ENCODE measurements around the gene SLC2A4RG.

The SLC2A4RG gene, protein sequence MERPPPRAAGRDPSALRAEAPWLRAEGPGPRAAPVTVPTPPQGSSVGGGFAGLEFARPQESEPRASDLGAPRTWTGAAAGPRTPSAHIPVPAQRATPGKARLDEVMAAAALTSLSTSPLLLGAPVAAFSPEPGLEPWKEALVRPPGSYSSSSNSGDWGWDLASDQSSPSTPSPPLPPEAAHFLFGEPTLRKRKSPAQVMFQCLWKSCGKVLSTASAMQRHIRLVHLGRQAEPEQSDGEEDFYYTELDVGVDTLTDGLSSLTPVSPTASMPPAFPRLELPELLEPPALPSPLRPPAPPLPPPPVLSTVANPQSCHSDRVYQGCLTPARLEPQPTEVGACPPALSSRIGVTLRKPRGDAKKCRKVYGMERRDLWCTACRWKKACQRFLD

DNA sequence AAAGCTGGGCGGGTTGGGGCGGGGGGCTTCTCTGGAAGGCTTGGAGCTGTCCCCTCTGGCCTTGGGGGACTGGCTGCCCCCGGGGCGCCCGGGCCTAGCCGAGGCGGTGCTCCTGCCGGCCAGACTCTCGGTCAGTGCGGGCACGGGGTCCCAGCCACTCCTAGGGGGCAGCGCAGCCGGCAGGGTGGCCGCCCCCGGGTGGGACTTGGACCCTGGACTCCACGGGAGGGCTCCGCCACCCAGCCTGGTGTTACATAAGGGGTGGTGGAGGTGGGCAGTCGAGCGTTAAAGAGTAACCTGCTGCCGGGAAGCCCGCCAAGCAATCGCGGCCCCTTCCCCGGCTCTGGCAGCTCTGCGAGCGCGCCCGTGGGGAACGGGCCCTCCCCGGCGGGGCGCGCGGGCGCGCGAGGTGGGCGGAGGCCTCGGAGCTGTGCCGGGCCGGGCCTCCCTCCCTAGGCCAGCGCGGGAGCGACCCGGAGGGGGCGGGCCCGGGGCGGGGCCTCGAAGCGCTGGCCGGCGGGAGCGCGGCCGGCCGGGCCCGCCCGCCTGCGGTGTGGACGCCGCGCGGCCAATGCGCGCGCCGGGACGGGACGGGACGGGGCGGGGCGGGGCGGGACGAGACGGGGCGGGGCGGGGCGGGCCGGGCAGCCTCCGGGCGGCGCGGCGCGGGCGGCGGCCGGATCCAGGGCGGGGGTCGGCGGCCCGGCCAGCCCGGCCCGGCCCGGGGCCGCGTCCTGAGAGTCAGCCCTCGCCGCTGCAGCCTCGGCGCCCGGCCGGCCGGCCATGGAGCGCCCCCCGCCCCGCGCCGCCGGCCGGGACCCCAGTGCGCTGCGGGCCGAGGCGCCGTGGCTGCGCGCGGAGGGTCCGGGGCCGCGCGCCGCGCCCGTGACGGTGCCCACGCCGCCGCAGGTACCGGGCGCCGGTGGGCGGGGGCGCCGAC, at the start of gene SLC2A4RG:
SLC2A4RG (plus strand) TSS at position 647 of the 940 bp plus-strand sequence; CDS start at position 784, 137 bp downstream.
- Histone ChIP-seq H3K27ac (ENCODE audit: low read depth in 2 of 2, low read length in 2 of 2) (peak within 1 kb of the TSS; percentile 89 to 92), H3K36me3 (ENCODE audit: control insufficient read depth in 2 of 2, insufficient read depth in 2 of 2, low read length in 2 of 2) (peaks cover 1 to 12% of the 10 kb centered on the region in 2 donors), H3K9me3 (ENCODE audit: control insufficient read depth in 2 of 2, low read length in 2 of 2) (no peaks in the 10 kb centered on the region), H3K27me3 (ENCODE audit: control insufficient read depth in 2 of 2, insufficient read depth in 2 of 2, low read length in 2 of 2) (no peaks in the 10 kb centered on the region), H3K4me1 (ENCODE audit: control insufficient read depth in 2 of 2, insufficient read depth in 2 of 2, low read length in 2 of 2) (peaks cover 37 to 39% of the 10 kb centered on the region in 2 donors), H3K9ac (ENCODE audit: low read depth in 1 of 2, low read length in 2 of 2) (peak within 1 kb of the TSS; percentile 56 to 78), H3K4me3 (ENCODE audit: low read length in 2 of 2) (peak within 1 kb of the TSS; percentile 69 to 75)

DNA sequence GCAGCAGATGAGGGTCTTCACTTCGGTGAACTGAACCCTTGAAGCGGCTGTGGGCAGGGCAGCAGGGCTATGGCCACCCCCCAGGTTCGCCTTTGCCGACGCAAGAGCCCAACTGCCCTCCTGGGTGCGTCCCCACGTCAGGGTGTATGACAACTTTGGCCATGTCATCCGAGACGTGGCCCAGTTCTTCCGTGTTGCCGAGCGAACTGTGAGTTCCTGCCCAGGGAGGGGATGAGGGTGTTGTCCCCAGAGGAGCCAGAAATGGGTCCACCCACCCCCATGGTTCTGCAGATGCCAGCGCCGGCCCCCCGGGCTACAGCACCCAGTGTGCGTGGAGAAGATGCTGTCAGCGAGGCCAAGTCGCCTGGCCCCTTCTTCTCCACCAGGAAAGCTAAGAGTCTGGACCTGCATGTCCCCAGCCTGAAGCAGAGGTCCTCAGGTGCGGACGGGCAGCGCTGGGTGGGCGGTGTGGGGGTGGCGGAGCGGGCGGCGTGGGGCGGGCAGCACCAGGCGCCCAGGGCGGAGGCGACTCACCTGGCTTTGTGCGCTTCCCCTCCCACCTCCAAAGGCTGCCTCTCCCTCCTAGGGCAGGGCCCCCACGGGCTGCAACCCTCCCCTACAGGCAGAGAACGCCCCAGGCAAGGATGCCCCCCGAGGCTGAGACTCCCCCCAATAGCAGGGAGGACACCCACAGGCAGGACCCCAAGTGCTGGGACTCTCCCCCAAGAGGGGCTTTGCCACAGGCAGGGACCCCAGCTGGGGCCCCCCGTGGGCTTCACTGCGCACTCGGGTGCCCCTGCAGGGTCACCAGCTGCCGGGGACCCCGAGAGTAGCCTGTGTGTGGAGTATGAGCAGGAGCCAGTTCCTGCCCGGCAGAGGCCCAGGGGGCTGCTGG, 49.3 kb upstream of the SLC2A4RG start:
- H3K27me3 ChIP-seq (ENCODE audit: control insufficient read depth in 2 of 2, insufficient read depth in 2 of 2, low read length in 2 of 2), result no peaks in the 10 kb centered on the region
- H3K4me3 ChIP-seq (ENCODE audit: low read length in 2 of 2), result no peak overlapping the region
- H3K27ac ChIP-seq (ENCODE audit: low read depth in 2 of 2, low read length in 2 of 2), result no peak overlapping the region
- peak overlapping the region in 1 of 2 donors; percentile 28 for H3K9ac ChIP-seq (ENCODE audit: low read depth in 1 of 2, low read length in 2 of 2)
- H3K36me3 ChIP-seq (ENCODE audit: control insufficient read depth in 2 of 2, insufficient read depth in 2 of 2, low read length in 2 of 2), result peaks cover 0 to 3% of the 10 kb centered on the region in 2 donors
- H3K9me3 ChIP-seq (ENCODE audit: control insufficient read depth in 2 of 2, low read length in 2 of 2), result no peaks in the 10 kb centered on the region
- H3K4me1 ChIP-seq (ENCODE audit: control insufficient read depth in 2 of 2, insufficient read depth in 2 of 2, low read length in 2 of 2), result peaks cover 47 to 54% of the 10 kb centered on the region in 2 donors

DNA sequence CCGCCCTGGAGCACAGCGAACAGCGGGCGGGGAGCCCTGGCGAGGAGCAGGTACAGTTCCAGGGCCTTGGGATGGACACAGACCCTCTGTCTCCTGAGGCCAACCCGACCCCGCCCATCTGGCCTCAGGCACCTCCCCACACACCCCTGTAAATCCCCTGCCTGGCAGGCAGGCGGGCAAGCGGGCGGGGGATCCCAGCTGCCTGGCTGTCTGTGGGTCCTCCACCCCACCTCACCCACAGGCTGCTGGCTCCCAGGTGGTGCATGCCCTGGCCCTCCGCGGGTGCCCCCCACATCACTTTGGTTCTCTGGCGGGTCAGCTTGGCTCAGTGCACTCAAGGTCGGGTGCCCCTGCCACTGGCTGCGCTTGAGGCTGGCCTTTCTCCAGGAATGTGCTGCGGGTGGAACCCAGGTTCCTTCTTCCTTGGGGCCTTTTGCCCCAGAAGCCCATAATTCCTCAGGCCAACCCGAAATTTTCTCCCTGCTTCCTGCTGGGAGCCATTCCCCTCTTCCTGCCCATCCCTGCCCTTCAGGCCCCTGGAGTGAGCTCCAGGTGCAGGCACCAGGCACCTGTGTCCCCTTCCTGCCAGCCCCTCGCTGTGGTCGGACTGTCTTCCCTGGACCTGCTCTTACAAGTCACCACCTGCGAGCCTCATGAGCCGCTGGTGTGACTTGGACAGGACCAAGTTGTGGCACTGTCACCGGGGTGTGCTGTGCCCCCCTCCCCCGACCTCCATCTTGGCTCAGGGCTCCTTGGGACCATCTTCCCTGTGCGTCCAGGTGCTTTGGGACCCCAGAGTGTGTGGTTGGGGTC, 48.5 kb upstream of the SLC2A4RG start:
- Histone ChIP-seq H3K4me1 (ENCODE audit: control insufficient read depth in 2 of 2, insufficient read depth in 2 of 2, low read length in 2 of 2) (peaks cover 45 to 54% of the 10 kb centered on the region in 2 donors), H3K9ac (ENCODE audit: low read depth in 1 of 2, low read length in 2 of 2) (no peak overlapping the region), H3K9me3 (ENCODE audit: control insufficient read depth in 2 of 2, low read length in 2 of 2) (no peaks in the 10 kb centered on the region), H3K36me3 (ENCODE audit: control insufficient read depth in 2 of 2, insufficient read depth in 2 of 2, low read length in 2 of 2) (peaks cover 0 to 3% of the 10 kb centered on the region in 2 donors), H3K27ac (ENCODE audit: low read depth in 2 of 2, low read length in 2 of 2) (peak overlapping the region in 1 of 2 donors; percentile 16), H3K27me3 (ENCODE audit: control insufficient read depth in 2 of 2, insufficient read depth in 2 of 2, low read length in 2 of 2) (no peaks in the 10 kb centered on the region), H3K4me3 (ENCODE audit: low read length in 2 of 2) (no peak overlapping the region)

DNA sequence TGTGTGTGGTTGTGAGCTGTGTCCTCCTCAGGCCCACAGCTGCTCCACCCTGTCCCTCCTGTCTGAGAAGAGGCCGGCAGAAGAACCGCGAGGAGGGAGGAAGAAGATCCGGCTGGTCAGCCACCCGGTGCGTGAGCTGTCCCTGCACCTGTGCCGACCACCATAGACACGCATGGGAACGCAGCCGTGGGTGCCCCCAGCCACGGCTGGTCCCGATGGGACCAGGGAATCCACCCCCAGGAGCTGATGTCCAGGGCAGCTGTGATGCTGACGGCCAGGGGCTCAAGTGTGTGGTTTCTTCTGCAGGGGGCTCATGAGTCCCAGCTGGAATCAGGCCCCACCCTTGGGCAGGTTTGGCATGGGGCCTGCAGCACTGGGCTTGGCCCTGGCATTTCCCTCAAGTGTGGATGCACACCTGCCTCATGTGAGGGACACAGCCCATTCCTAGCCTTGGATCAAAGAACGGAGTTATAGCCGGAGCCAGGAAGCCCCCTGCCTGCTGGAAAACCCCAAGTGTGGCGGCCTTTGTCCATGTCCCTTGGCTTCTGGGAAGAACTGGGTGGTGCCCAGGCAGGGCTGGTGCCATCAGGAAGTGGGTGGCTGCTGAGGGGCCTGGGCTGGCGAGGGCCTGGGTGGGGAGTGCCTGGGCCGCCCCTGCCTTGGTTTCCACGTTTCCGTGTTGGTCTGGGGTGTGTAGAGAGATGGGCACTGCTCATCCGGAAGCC, 47.7 kb upstream of the SLC2A4RG start:
- Histone ChIP-seq H3K27ac (ENCODE audit: low read depth in 2 of 2, low read length in 2 of 2) (peak overlapping the region; percentile 16 to 30), H3K36me3 (ENCODE audit: control insufficient read depth in 2 of 2, insufficient read depth in 2 of 2, low read length in 2 of 2) (peaks cover 0 to 3% of the 10 kb centered on the region in 2 donors), H3K4me3 (ENCODE audit: low read length in 2 of 2) (peak overlapping the region in 1 of 2 donors; percentile 1), H3K27me3 (ENCODE audit: control insufficient read depth in 2 of 2, insufficient read depth in 2 of 2, low read length in 2 of 2) (no peaks in the 10 kb centered on the region), H3K4me1 (ENCODE audit: control insufficient read depth in 2 of 2, insufficient read depth in 2 of 2, low read length in 2 of 2) (peaks cover 42 to 52% of the 10 kb centered on the region in 2 donors), H3K9ac (ENCODE audit: low read depth in 1 of 2, low read length in 2 of 2) (peak overlapping the region in 1 of 2 donors; percentile 3), H3K9me3 (ENCODE audit: control insufficient read depth in 2 of 2, low read length in 2 of 2) (no peaks in the 10 kb centered on the region)

DNA sequence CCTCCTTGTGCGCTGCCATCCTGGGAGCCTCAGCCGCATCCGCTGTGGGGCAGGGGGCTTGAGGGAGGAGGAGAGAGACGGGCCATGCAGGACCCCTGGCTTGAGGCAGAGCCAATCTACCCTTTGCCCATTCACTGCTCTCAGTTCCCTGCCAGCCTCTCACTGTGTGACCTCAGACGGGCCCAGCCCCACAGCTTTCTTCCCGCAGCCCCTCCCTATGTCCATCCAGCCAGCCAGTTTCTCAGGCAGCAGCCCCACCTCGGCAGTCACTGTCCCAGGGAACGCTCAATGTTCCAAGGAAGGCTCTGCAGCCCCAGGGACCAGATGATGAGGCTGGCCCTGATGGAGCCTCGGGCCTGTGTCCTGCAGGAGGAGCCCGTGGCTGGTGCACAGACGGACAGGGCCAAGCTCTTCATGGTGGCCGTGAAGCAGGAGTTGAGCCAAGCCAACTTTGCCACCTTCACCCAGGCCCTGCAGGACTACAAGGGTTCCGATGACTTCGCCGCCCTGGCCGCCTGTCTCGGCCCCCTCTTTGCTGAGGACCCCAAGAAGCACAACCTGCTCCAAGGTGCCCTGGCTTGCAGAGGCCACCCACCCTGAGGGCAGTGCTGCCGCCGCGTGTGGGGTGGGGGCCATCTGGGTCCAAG, 47.0 kb upstream of the SLC2A4RG start:
- no peaks in the 10 kb centered on the region for H3K27me3 ChIP-seq (ENCODE audit: control insufficient read depth in 2 of 2, insufficient read depth in 2 of 2, low read length in 2 of 2)
- peak overlapping the region in 1 of 2 donors; percentile 3 for H3K9ac ChIP-seq (ENCODE audit: low read depth in 1 of 2, low read length in 2 of 2)
- peak overlapping the region in 1 of 2 donors; percentile 30 for H3K27ac ChIP-seq (ENCODE audit: low read depth in 2 of 2, low read length in 2 of 2)
- no peak overlapping the region for H3K4me3 ChIP-seq (ENCODE audit: low read length in 2 of 2)
- H3K36me3 ChIP-seq (ENCODE audit: control insufficient read depth in 2 of 2, insufficient read depth in 2 of 2, low read length in 2 of 2), result peaks cover 0 to 3% of the 10 kb centered on the region in 2 donors
- H3K9me3 ChIP-seq (ENCODE audit: control insufficient read depth in 2 of 2, low read length in 2 of 2), result no peaks in the 10 kb centered on the region
- peaks cover 41 to 50% of the 10 kb centered on the region in 2 donors for H3K4me1 ChIP-seq (ENCODE audit: control insufficient read depth in 2 of 2, insufficient read depth in 2 of 2, low read length in 2 of 2)

DNA sequence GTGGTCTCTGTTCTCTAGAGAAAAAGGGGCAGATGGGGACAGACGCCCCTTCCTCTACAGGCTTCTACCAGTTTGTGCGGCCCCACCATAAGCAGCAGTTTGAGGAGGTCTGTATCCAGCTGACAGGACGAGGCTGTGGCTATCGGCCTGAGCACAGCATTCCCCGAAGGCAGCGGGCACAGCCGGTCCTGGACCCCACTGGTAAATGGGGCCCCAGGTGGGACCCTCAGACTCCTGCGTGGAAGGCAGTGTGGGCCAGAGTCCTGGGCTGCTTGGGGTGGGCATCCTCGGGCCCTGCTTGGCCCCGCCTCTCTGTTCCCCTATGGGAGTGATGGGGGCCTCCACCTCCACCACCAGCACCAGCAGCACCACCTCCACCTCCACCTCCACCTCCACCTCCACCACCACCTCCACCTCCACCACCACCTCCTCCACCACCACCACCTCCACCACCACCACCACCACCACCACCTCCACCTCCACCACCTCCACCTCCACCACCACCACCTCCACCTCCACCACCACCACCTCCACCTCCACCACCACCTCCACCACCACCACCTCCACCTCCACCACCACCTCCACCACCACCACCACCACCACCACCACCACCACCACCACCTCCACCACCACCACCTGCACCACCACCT, 46.4 kb upstream of the SLC2A4RG start:
- H3K27ac ChIP-seq (ENCODE audit: low read depth in 2 of 2, low read length in 2 of 2), result no peak overlapping the region
- no peak overlapping the region for H3K9ac ChIP-seq (ENCODE audit: low read depth in 1 of 2, low read length in 2 of 2)
- H3K36me3 ChIP-seq (ENCODE audit: control insufficient read depth in 2 of 2, insufficient read depth in 2 of 2, low read length in 2 of 2), result peaks cover 0 to 3% of the 10 kb centered on the region in 2 donors
- H3K4me3 ChIP-seq (ENCODE audit: low read length in 2 of 2), result no peak overlapping the region
- H3K4me1 ChIP-seq (ENCODE audit: control insufficient read depth in 2 of 2, insufficient read depth in 2 of 2, low read length in 2 of 2), result peaks cover 40 to 47% of the 10 kb centered on the region in 2 donors
- H3K9me3 ChIP-seq (ENCODE audit: control insufficient read depth in 2 of 2, low read length in 2 of 2), result no peaks in the 10 kb centered on the region
- H3K27me3 ChIP-seq (ENCODE audit: control insufficient read depth in 2 of 2, insufficient read depth in 2 of 2, low read length in 2 of 2), result no peaks in the 10 kb centered on the region

DNA sequence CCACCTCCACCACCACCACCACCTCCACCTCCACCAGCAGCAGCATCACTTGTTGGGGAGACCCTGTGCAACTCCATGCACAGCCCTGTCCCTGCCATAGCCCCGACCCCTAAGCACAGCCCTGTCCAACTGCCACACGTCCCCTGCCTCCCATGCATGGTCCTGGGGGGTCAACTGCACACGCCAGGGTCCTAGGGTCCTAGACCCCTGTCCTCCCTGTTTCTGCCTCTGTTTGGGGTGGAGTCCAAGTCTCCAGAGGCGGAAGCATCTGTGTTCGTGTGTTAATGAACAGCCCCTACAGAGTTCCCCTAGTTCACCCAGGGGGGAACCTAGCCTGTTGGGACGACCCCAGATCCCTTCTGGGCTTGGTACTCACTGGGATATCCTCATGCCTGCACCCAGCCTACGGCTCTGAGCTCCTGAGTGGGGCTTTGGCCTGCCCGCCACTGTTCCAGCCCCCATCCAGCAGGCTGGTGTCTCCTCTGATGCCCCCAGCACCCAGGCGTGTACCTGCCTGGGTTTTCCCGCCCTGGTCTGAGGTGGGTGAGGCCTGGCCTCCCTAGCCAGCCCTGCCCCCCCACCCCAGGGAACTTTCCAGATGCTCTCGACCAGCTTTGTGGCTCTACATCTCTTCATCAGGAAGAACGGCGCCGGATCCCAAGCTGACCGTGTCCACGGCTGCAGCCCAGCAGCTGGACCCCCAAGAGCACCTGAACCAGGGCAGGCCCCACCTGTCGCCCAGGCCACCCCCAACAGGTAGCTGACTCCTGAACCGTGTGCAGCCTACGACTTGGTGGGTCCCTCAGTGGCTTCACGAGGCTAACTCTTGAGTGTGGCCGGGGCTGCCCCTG, 45.6 kb upstream of the SLC2A4RG start:
- H3K9ac ChIP-seq (ENCODE audit: low read depth in 1 of 2, low read length in 2 of 2), result no peak overlapping the region
- H3K4me1 ChIP-seq (ENCODE audit: control insufficient read depth in 2 of 2, insufficient read depth in 2 of 2, low read length in 2 of 2), result peaks cover 40 to 47% of the 10 kb centered on the region in 2 donors
- H3K27ac ChIP-seq (ENCODE audit: low read depth in 2 of 2, low read length in 2 of 2), result no peak overlapping the region
- no peaks in the 10 kb centered on the region for H3K27me3 ChIP-seq (ENCODE audit: control insufficient read depth in 2 of 2, insufficient read depth in 2 of 2, low read length in 2 of 2)
- H3K36me3 ChIP-seq (ENCODE audit: control insufficient read depth in 2 of 2, insufficient read depth in 2 of 2, low read length in 2 of 2), result peaks cover 0 to 3% of the 10 kb centered on the region in 2 donors
- H3K9me3 ChIP-seq (ENCODE audit: control insufficient read depth in 2 of 2, low read length in 2 of 2), result no peaks in the 10 kb centered on the region
- H3K4me3 ChIP-seq (ENCODE audit: low read length in 2 of 2), result no peak overlapping the region
